ENCODE measurements around the gene IPO13.

The IPO13 gene

GRCh38 chr1:44012941-44013609 lies 66.3 kb downstream of the IPO13 start:
- no peak for DNase-seq (ENCODE audit: low read depth)

GRCh38 chr1:44013949-44014348 lies 67.2 kb downstream of the IPO13 start:
- no peak for DNase-seq (ENCODE audit: low read depth)

- no peak for DNase-seq (ENCODE audit: low read depth)
These were observed 67.8 kb downstream of the IPO13 start for GRCh38 chr1:44014365-44015104.

GRCh38 chr1:44015206-44015605 lies 68.5 kb downstream of the IPO13 start:
- DNase-seq (ENCODE audit: low read depth): no peak

GRCh38 chr1:44016041-44016889 lies 69.5 kb downstream of the IPO13 start:
- no peak for DNase-seq (ENCODE audit: low read depth)

- DNase-seq (ENCODE audit: low read depth): no peak
These were observed 70.2 kb downstream of the IPO13 start for GRCh38 chr1:44016890-44017400.
